GM23248 (cell line): ENCODE results near the gene METTL15. TPM values are rescaled to one million over a fixed set of nuclear protein-coding genes. Genes with fewer than 3 reads are reported as not detected.

Source experiments
- DNase-seq: peaks from one replicate; pipeline ENCODE4 v3.0.0-alpha.2; 2015
- H2AFZ ChIP-seq: fragments of 200-600 bp; sonication (generic); 2 replicates; pipeline ENCODE4 v1.6.1; 2016; ENCODE audit warnings: antibody characterized with exemption
- H3F3A ChIP-seq: fragments of 200-600 bp; sonication (generic); 2 replicates; pipeline ENCODE4 v1.6.1; 2016; ENCODE audit warnings: mild to moderate bottlenecking, antibody characterized with exemption, mixed run types; ENCODE audit not compliant: insufficient read depth
- H3K27ac ChIP-seq: fragments of 200-600 bp; sonication (generic); 2 replicates; pipeline ENCODE4 v1.5.1; 2016; ENCODE audit warnings: mild to moderate bottlenecking
- H3K27me3 ChIP-seq: fragments of 200-600 bp; sonication (generic); replicated peaks from 2 replicates; pipeline ENCODE4 v1.6.1; 2016; ENCODE audit warnings: mild to moderate bottlenecking; ENCODE audit not compliant: insufficient read depth
- H3K36me3 ChIP-seq: fragments of 200-600 bp; sonication (generic); 2 replicates; pipeline ENCODE4 v1.6.1; 2016; ENCODE audit warnings: low read depth, mild to moderate bottlenecking
- H3K4me1 ChIP-seq: fragments of 200-600 bp; sonication (generic); 2 replicates; pipeline ENCODE4 v1.6.1; 2016; ENCODE audit warnings: mild to moderate bottlenecking; ENCODE audit not compliant: insufficient read depth
- H3K4me2 ChIP-seq: fragments of 200-600 bp; sonication (generic); one replicate; pipeline ENCODE4 v1.6.1; 2016; ENCODE audit warnings: mild to moderate bottlenecking; ENCODE audit not compliant: unreplicated experiment
- H3K4me3 ChIP-seq: fragments of 200-600 bp; sonication (generic); 2 replicates; pipeline ENCODE4 v1.5.1; 2016; ENCODE audit warnings: mild to moderate bottlenecking
- H3K79me2 ChIP-seq: fragments of 200-600 bp; sonication (generic); 2 replicates; pipeline ENCODE4 v1.6.1; 2016; ENCODE audit warnings: mild to moderate bottlenecking; ENCODE audit not compliant: insufficient read depth
- H3K9ac ChIP-seq: fragments of 200-600 bp; sonication (generic); 2 replicates; pipeline ENCODE4 v1.6.1; 2016; ENCODE audit warnings: mild to moderate bottlenecking
- H3K9me2 ChIP-seq: fragments of 200-600 bp; sonication (generic); 2 replicates; pipeline ENCODE4 v1.6.1; 2016; ENCODE audit warnings: mixed run types, mild to moderate bottlenecking, moderate library complexity; ENCODE audit not compliant: insufficient read depth
- H3K9me3 ChIP-seq: fragments of 200-600 bp; sonication (generic); one replicate; pipeline ENCODE4 v1.6.1; 2017; ENCODE audit warnings: low read depth
- H4K20me1 ChIP-seq: fragments of 200-600 bp; sonication (generic); 2 replicates; pipeline ENCODE4 v1.6.0; 2016; ENCODE audit not compliant: insufficient read depth
- EZH2 ChIP-seq: fragments of 200-600 bp; sonication (generic); IDR thresholded peaks from 2 replicates; pipeline ENCODE4 v1.6.1; 2018; ENCODE audit warnings: antibody characterized with exemption, mild to moderate bottlenecking; ENCODE audit not compliant: insufficient read depth, poor library complexity, severe bottlenecking
- EZH2phosphoT487 ChIP-seq: fragments of 200-600 bp; sonication (generic); IDR thresholded peaks from 2 replicates; pipeline ENCODE4 v1.6.1; 2018; ENCODE audit warnings: antibody characterized with exemption, moderate library complexity, mild to moderate bottlenecking, low read depth; ENCODE audit not compliant: insufficient read depth
- WGBS, 2 experiments: methylation state at CpG; one replicate each; pipeline ENCODE4 v1.1.6; 2015 to 2017; ENCODE audit warnings: low lambda C conversion rate in 2 of 2, low coverage in 1 of 2; ENCODE audit errors: missing lambda C conversion rate in 2 of 2; 5-methylcytosine and 5-hydroxymethylcytosine counted together
- in situ Hi-C: fragments of 300-500 bp; cut with MboI; formaldehyde crosslinking; loops from 2 replicates; pipeline ENCODE4 v1.15.0; 2020
- polyA plus RNA-seq: library from polyadenylated mRNA; unstranded; fragments of >200 nt; fragmentation: Nextera tagmentation; extraction: Ambion mirVana; gene quantifications from 2 replicates; pipeline ENCODE4 v1.2.1, GENCODE V29; 2016
- total RNA-seq: library from RNA; depleted of rRNA; stranded (reverse); fragments of >200 nt; shearing (Covaris generic); gene quantifications from 2 replicates; pipeline ENCODE4 v1.2.3, GENCODE V29; 2014

The METTL15 gene
- total and polyA plus RNA-seq, 2 experiments from 2014 or later: 13.1 to 15.9 TPM

GRCh38 chr11:28168718-28169117, 60.5 kb downstream of the METTL15 start:
- no peak for DNase-seq
- Histone ChIP-seq H3K4me2 (no peak overlapping the region), H3F3A (no peaks in the 10 kb centered on the region), H3K79me2 (peaks cover 42% of the 10 kb centered on the region), H3K4me3 (no peak overlapping the region), H3K9ac (no peak overlapping the region), H4K20me1 (no peaks in the 10 kb centered on the region), H2AFZ (no peak overlapping the region), H3K27ac (no peak overlapping the region), H3K9me3 (no peaks in the 10 kb centered on the region), H3K9me2 (no peaks in the 10 kb centered on the region), H3K27me3 (no peaks in the 10 kb centered on the region), H3K36me3 (peaks cover 18% of the 10 kb centered on the region; the same call in 1 of the 2 replicates), H3K4me1 (peaks cover 6% of the 10 kb centered on the region)
- 96 to 99% methylated on average over 2 of the region's 2 CpGs for WGBS, 2 experiments
- TF ChIP-seq EZH2phosphoT487: no peak
- no peak for TF ChIP-seq EZH2
- in situ Hi-C loops: no loop called here

GRCh38 chr11:28169816-28170215, 61.6 kb downstream of the METTL15 start:
- peaks cover 23% of the 10 kb centered on the region; the same call in 1 of the 2 replicates for H3K36me3 ChIP-seq
- WGBS, 2 experiments: 83 to 100% methylated on average over 1 of the region's 1 CpG
- H3K9ac ChIP-seq: no peak overlapping the region
- peaks cover 6% of the 10 kb centered on the region for H3K4me1 ChIP-seq
- H3K79me2 ChIP-seq: peaks cover 44% of the 10 kb centered on the region
- H3K9me2 ChIP-seq: no peaks in the 10 kb centered on the region
- peak overlapping the region; percentile 8 for H3K4me2 ChIP-seq
- no peak overlapping the region for H3K27ac ChIP-seq
- no peaks in the 10 kb centered on the region for H4K20me1 ChIP-seq
- H3K9me3 ChIP-seq: no peaks in the 10 kb centered on the region
- H3F3A ChIP-seq: no peaks in the 10 kb centered on the region
- in situ Hi-C loops: no loop called here
- DNase-seq: peak; percentile 42
- no peaks in the 10 kb centered on the region for H3K27me3 ChIP-seq
- no peak overlapping the region for H2AFZ ChIP-seq
- no peak overlapping the region for H3K4me3 ChIP-seq
- TF ChIP-seq EZH2 (no peak), EZH2phosphoT487 (no peak)

DNA sequence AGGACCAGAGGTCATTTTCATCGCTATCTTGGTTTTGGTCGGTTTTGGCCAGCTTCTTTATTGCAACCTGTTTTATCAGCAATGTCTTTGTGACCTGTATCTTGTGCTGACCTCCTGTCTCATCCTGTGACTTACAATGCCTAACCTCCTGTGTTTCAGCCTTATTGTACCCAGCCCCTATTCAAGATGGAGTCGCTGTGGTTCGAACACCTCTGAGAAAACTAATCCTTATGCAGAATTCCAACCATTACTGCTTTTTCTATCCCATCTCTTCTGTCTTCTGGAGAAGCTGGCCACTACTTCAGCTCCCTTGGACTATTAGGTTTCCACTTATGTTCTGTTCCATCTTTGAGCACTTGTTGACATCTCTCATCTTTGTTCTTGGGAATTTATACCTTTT, 62.6 kb downstream of the METTL15 start:
- no peak overlapping the region for H3K4me2 ChIP-seq
- H3K36me3 ChIP-seq: peaks cover 15% of the 10 kb centered on the region; the same call in 1 of the 2 replicates
- H3K4me1 ChIP-seq: peaks cover 6% of the 10 kb centered on the region
- no peak overlapping the region for H3K4me3 ChIP-seq
- H3K9me2 ChIP-seq: no peaks in the 10 kb centered on the region
- 99 to 100% methylated on average over 4 of the region's 4 CpGs for WGBS, 2 experiments
- H3K9me3 ChIP-seq: no peaks in the 10 kb centered on the region
- H4K20me1 ChIP-seq: no peaks in the 10 kb centered on the region
- H3K79me2 ChIP-seq: peaks cover 36% of the 10 kb centered on the region
- in situ Hi-C loops: no loop called here
- no peaks in the 10 kb centered on the region for H3K27me3 ChIP-seq
- H3K27ac ChIP-seq: no peak overlapping the region
- no peak for DNase-seq
- H3K9ac ChIP-seq: no peak overlapping the region
- H3F3A ChIP-seq: no peaks in the 10 kb centered on the region
- H2AFZ ChIP-seq: no peak overlapping the region
- TF ChIP-seq EZH2 (no peak), EZH2phosphoT487 (no peak)

- 0 out of 2 replicates have a peak, but pooled peaks cover 7% of the 10 kb centered on the region for H3K4me1 ChIP-seq
- H3K4me3 ChIP-seq: no peak overlapping the region
- WGBS, 2 experiments: 37 to 48% methylated on average over 1 of the region's 1 CpG
- no peak overlapping the region for H3K27ac ChIP-seq
- H3K9ac ChIP-seq: no peak overlapping the region
- H4K20me1 ChIP-seq: no peaks in the 10 kb centered on the region
- H3K9me3 ChIP-seq: no peaks in the 10 kb centered on the region
- H3K79me2 ChIP-seq: peaks cover 43% of the 10 kb centered on the region; the same call in 1 of the 2 replicates
- no peak overlapping the region for H2AFZ ChIP-seq
- H3K36me3 ChIP-seq: peaks cover 12% of the 10 kb centered on the region; the same call in 1 of the 2 replicates
- DNase-seq: peak; percentile 55
- H3K27me3 ChIP-seq: no peaks in the 10 kb centered on the region
- no peaks in the 10 kb centered on the region; the same call in 1 of the 2 replicates for H3K9me2 ChIP-seq
- no peaks in the 10 kb centered on the region for H3F3A ChIP-seq
- in situ Hi-C loops: no loop called here
- TF ChIP-seq EZH2 (no peak), EZH2phosphoT487 (no peak)
- H3K4me2 ChIP-seq: no peak overlapping the region
Observed at GRCh38 chr11:28176351-28176750, 68.2 kb downstream of the METTL15 start.
